NT2/D1 (cell line): Measurements from ENCODE around the gene MUC6.

Experiments used
- SUZ12 ChIP-seq: IDR thresholded peaks from 2 replicates; pipeline ENCODE4 v1.6.1; 2011; ENCODE audit not compliant: insufficient read length, insufficient read depth; ENCODE audit errors: extremely low read depth
- YY1 ChIP-seq: IDR thresholded peaks from 2 replicates; pipeline ENCODE4 v1.6.1; 2011; ENCODE audit not compliant: insufficient read length, insufficient read depth

DNA sequence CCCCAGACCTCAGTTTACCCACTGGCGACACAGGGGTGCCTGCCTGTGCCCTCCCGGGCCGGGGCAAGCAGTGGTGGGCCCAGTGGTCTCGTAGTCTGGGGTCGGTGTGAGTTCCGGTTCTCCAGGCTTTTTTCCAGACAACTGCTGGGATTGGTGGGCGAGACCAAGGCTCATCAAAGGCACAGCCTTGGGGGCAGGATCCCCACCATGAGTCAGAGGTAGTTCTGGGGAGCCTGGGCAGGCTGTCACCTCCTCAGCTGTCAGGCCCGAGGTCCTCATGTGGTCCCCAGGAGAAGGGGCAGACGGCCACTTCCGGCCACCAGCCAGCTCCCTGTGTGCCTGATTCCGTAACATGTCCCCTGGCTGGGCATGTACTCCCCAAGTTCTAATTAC is 37.3 kb upstream of the MUC6 start:
- TF ChIP-seq SUZ12 (no peak), YY1 (no peak)
